ENCODE results near the gene TSLP. TPM values are rescaled to one million over a fixed set of nuclear protein-coding genes. Genes with fewer than 3 reads are reported as not detected.

Gene TSLP
- total RNA-seq, 3 donors from 2014 or later (not counting 1 experiment from before 2014, with no cell fraction given): not detected

GRCh38 chr5:111072949-111073682 lies 1.6 kb downstream of the TSLP start:
- DNase-seq (peak in 1 of 2 donors; percentile 62), ATAC-seq (peak; percentile 57 to 83 (median 61))
- intact Hi-C loops (cut with micrococcal nuclease): no loop called here
- H3K4me1 ChIP-seq (ENCODE audit: control insufficient read depth, insufficient read depth, low read length): peaks cover 8% of the 10 kb centered on the region
- no peak overlapping the region for H3K27ac Mint-ChIP-seq
- peaks cover 44% of the 10 kb centered on the region for H3K27me3 ChIP-seq (ENCODE audit: control insufficient read depth, insufficient read depth, low read length)
- peaks cover 0 to 2% of the 10 kb centered on the region in 2 donors for H3K9me3 Mint-ChIP-seq
- H3K36me3 ChIP-seq (ENCODE audit: control insufficient read depth, insufficient read depth, low read length): no peaks in the 10 kb centered on the region
- H3K9me3 ChIP-seq (ENCODE audit: control insufficient read depth, insufficient read depth, low read length): no peaks in the 10 kb centered on the region
- peaks cover 14 to 16% of the 10 kb centered on the region in 2 donors for H3K4me1 Mint-ChIP-seq
- peaks cover 61 to 73% of the 10 kb centered on the region in 2 donors for H3K27me3 Mint-ChIP-seq (ENCODE audit: low read depth in 2 of 2)
- H3K4me3 Mint-ChIP-seq: peak overlapping the region; percentile 87
- peak overlapping the region; percentile 37 for H3K4me3 ChIP-seq (ENCODE audit: low read length)
- H3K27ac ChIP-seq (ENCODE audit: low read length): no peak overlapping the region
- 2% methylated on average over 44 of the region's 44 CpGs for WGBS (ENCODE audit: insufficient coverage)
- no peaks in the 10 kb centered on the region for H3K36me3 Mint-ChIP-seq
- TF ChIP-seq CTCF (IDR thresholded peaks at IDR 0.05): no peak

- Histone ChIP-seq H3K4me1 (ENCODE audit: control insufficient read depth, insufficient read depth, low read length) (peaks cover 8% of the 10 kb centered on the region), H3K27me3 (ENCODE audit: control insufficient read depth, insufficient read depth, low read length) (peaks cover 35% of the 10 kb centered on the region), H3K27ac (ENCODE audit: low read length) (no peak overlapping the region), H3K36me3 (ENCODE audit: control insufficient read depth, insufficient read depth, low read length) (no peaks in the 10 kb centered on the region), H3K9me3 (ENCODE audit: control insufficient read depth, insufficient read depth, low read length) (no peaks in the 10 kb centered on the region), H3K4me3 (ENCODE audit: low read length) (no peak overlapping the region)
- Mint-ChIP-seq H3K27ac (no peak overlapping the region), H3K36me3 (no peaks in the 10 kb centered on the region), H3K27me3 (ENCODE audit: low read depth in 2 of 2) (peaks cover 57 to 73% of the 10 kb centered on the region in 2 donors), H3K4me3 (peak overlapping the region; percentile 87), H3K4me1 (peaks cover 14 to 16% of the 10 kb centered on the region in 2 donors), H3K9me3 (peaks cover 0 to 2% of the 10 kb centered on the region in 2 donors)
- TF ChIP-seq CTCF (IDR thresholded peaks at IDR 0.05): no peak
- DNase-seq: no peak
- no peak for ATAC-seq
- 83% methylated on average over 2 of the region's 2 CpGs for WGBS (ENCODE audit: insufficient coverage)
- intact Hi-C loops (cut with micrococcal nuclease): no loop called here
Observed at GRCh38 chr5:111074244-111074643, 2.7 kb downstream of the TSLP start.

- no peak overlapping the region for H3K27ac ChIP-seq (ENCODE audit: low read length)
- TF ChIP-seq CTCF (IDR thresholded peaks at IDR 0.05): no peak
- H3K4me3 Mint-ChIP-seq: no peak overlapping the region
- H3K36me3 ChIP-seq (ENCODE audit: control insufficient read depth, insufficient read depth, low read length): no peaks in the 10 kb centered on the region
- intact Hi-C loops (cut with micrococcal nuclease): no loop called here
- peaks cover 30% of the 10 kb centered on the region for H3K27me3 ChIP-seq (ENCODE audit: control insufficient read depth, insufficient read depth, low read length)
- H3K4me1 ChIP-seq (ENCODE audit: control insufficient read depth, insufficient read depth, low read length): peaks cover 8% of the 10 kb centered on the region
- H3K4me3 ChIP-seq (ENCODE audit: low read length): no peak overlapping the region
- H3K9me3 ChIP-seq (ENCODE audit: control insufficient read depth, insufficient read depth, low read length): no peaks in the 10 kb centered on the region
- peaks cover 0 to 2% of the 10 kb centered on the region in 2 donors for H3K9me3 Mint-ChIP-seq
- H3K36me3 Mint-ChIP-seq: no peaks in the 10 kb centered on the region
- no peak overlapping the region for H3K27ac Mint-ChIP-seq
- ATAC-seq: no peak
- peaks cover 49 to 74% of the 10 kb centered on the region in 2 donors for H3K27me3 Mint-ChIP-seq (ENCODE audit: low read depth in 2 of 2)
- no peak for DNase-seq
- H3K4me1 Mint-ChIP-seq: peaks cover 14 to 16% of the 10 kb centered on the region in 2 donors
Observed at GRCh38 chr5:111075520-111075919, 4.0 kb downstream of the TSLP start.
